Measurements from ENCODE around the gene AGBL5.

- TF ChIP-seq EZH2phosphoT487 (IDR thresholded peaks at IDR 0.05; ENCODE audit: borderline replicate concordance, low read depth, low read length) (no peak), CTCF (conservative IDR thresholded peaks at IDR 0.05; ENCODE audit: low read length) (no peak)
These were observed 37.2 kb downstream of the AGBL5 start for GRCh38 chr2:27088634-27089033.

Measured in OCI-LY7 (cell line).